GM18909 (cell line): ENCODE results near the gene HNRNPC.
"Not testable (repeated sequence)": the region's sequence is repeated elsewhere in the genome, so short reads cannot be mapped to it uniquely, and the experiment has no call there.

Source experiments
- ATAC-seq: cut with Tn5 transposase; IDR thresholded peaks from one replicate; pipeline ENCODE4 v1.9.1; 2021; ENCODE audit warnings: mild to moderate bottlenecking; ENCODE audit not compliant: unreplicated experiment, poor library complexity

Gene HNRNPC

GRCh38 chr14:21215879-21216251 is 53.4 kb downstream of the HNRNPC start:
- no peak for ATAC-seq

GRCh38 chr14:21215130-21215878 is 53.9 kb downstream of the HNRNPC start:
- ATAC-seq, result no peak

GRCh38 chr14:21213652-21214051 is 55.6 kb downstream of the HNRNPC start:
- no peak for ATAC-seq

- ATAC-seq, result not testable (repeated sequence)
These were observed 56.4 kb downstream of the HNRNPC start for GRCh38 chr14:21212824-21213223.

GRCh38 chr14:21211509-21211908 is 57.7 kb downstream of the HNRNPC start:
- no peak for ATAC-seq

GRCh38 chr14:21210023-21210422 is 59.2 kb downstream of the HNRNPC start:
- no peak for ATAC-seq

- no peak for ATAC-seq
These were observed 60.1 kb downstream of the HNRNPC start for GRCh38 chr14:21209185-21209584.

- ATAC-seq, result no peak
These were observed 60.7 kb downstream of the HNRNPC start for GRCh38 chr14:21208554-21208953.

GRCh38 chr14:21206753-21207684 is 62.2 kb downstream of the HNRNPC start:
- no peak for ATAC-seq

GRCh38 chr14:21205678-21206581 is 63.3 kb downstream of the HNRNPC start:
- no peak for ATAC-seq

- ATAC-seq, result no peak
These were observed 64.1 kb downstream of the HNRNPC start for GRCh38 chr14:21205026-21205677.

GRCh38 chr14:21204167-21205025 is 64.8 kb downstream of the HNRNPC start:
- no peak for ATAC-seq

- ATAC-seq, result no peak
These were observed 65.6 kb downstream of the HNRNPC start for GRCh38 chr14:21203470-21204166.

- no peak for ATAC-seq
These were observed 66.5 kb downstream of the HNRNPC start for GRCh38 chr14:21202463-21203358.

- no peak for ATAC-seq
These were observed 67.3 kb downstream of the HNRNPC start for GRCh38 chr14:21201732-21202462.

GRCh38 chr14:21200752-21201461 is 68.3 kb downstream of the HNRNPC start:
- ATAC-seq, result no peak
